GM12891 (cell line): ENCODE results near the gene BEGAIN.

Experiments
- PAX5 ChIP-seq: IDR thresholded peaks from 2 replicates; pipeline ENCODE4 v1.6.1; 2011; ENCODE audit warnings: low read length, moderate library complexity, mild to moderate bottlenecking; ENCODE audit not compliant: insufficient read depth, severe bottlenecking
- POLR2A ChIP-seq: IDR thresholded peaks from 2 replicates; pipeline ENCODE4 v1.6.1; 2011; ENCODE audit warnings: low read depth, low read length, control low read depth
- POLR2AphosphoS5 ChIP-seq: IDR thresholded peaks from 2 replicates; pipeline ENCODE4 v1.6.1; 2011; ENCODE audit warnings: low read depth, low read length, control low read depth
- POU2F2 ChIP-seq: IDR thresholded peaks from 2 replicates; pipeline ENCODE4 v1.6.1; 2011; ENCODE audit warnings: low read depth, mild to moderate bottlenecking, control low read depth, low read length, moderate library complexity
- SPI1 ChIP-seq: IDR thresholded peaks from 2 replicates; pipeline ENCODE4 v1.6.1; 2011; ENCODE audit warnings: low read depth, low read length, control low read depth
- TAF1 ChIP-seq: IDR thresholded peaks from 2 replicates; pipeline ENCODE4 v1.6.1; 2011; ENCODE audit warnings: low read depth, low read length, control low read depth

- TF ChIP-seq POLR2AphosphoS5 (no peak), POLR2A (no peak), TAF1 (no peak), POU2F2 (no peak), SPI1 (no peak), PAX5 (no peak)
These were observed 5.8 kb upstream of the BEGAIN start for GRCh38 chr14:100592972-100593371.
